Bronchial epithelial cell (primary cell): Measurements from ENCODE around the gene PRKCE. TPM values are rescaled to one million over a fixed set of nuclear protein-coding genes. Genes with fewer than 3 reads are reported as not detected.

Experiments
- DNase-seq: peaks from one replicate; pipeline ENCODE4 v3.0.0-alpha.2; 2010; ENCODE audit warnings: low read depth
- FAIRE-seq: peaks from 2 replicates; lab custom pipeline; 2011; peaks lifted over from hg19 to GRCh38; lab: Jason Lieb, UNC
- H3K27me3 ChIP-seq: 2 replicates; pipeline ENCODE4 v1.5.1; 2011; ENCODE audit warnings: low read length; ENCODE audit not compliant: control insufficient read depth, insufficient read depth
- H3K36me3 ChIP-seq: 2 replicates; pipeline ENCODE4 v1.5.1; 2011; ENCODE audit warnings: low read length; ENCODE audit not compliant: control insufficient read depth, insufficient read depth
- H3K4me3 ChIP-seq: 2 replicates; pipeline ENCODE4 v1.5.1; 2011; ENCODE audit warnings: mild to moderate bottlenecking, low read depth, low read length, control low read depth
- CTCF ChIP-seq: IDR thresholded peaks from 2 replicates; pipeline ENCODE4 v1.5.1; 2011; ENCODE audit warnings: mild to moderate bottlenecking, moderate library complexity, low read length, control low read depth, inconsistent platforms; ENCODE audit not compliant: insufficient read depth, severe bottlenecking
- total RNA-seq: library from RNA; depleted of rRNA; stranded (reverse); fragments of >200 nt; gene quantifications from 2 replicates; pipeline ENCODE4 v1.2.1, GENCODE V29; 2014

PRKCE gene
- total RNA-seq, 1 donor from 2014 or later: 6.3 TPM

GRCh38 chr2:45625824-45626223 is 25.7 kb upstream of the PRKCE start:
- no peak for FAIRE-seq

GRCh38 chr2:45626387-45627221 is 24.9 kb upstream of the PRKCE start:
- TF ChIP-seq CTCF: no peak
- Histone ChIP-seq H3K27me3 (peaks cover 3% of the 10 kb centered on the region), H3K36me3 (no peaks in the 10 kb centered on the region), H3K4me3 (no peak overlapping the region)
- FAIRE-seq (no peak), DNase-seq (no peak)

More at GRCh38 chr2:45625824-45626223, 25.7 kb upstream of the PRKCE start:
- no peak overlapping the region for H3K4me3 ChIP-seq
- H3K27me3 ChIP-seq: no peaks in the 10 kb centered on the region
- TF ChIP-seq CTCF: no peak
- H3K36me3 ChIP-seq: no peaks in the 10 kb centered on the region
- DNase-seq: no peak

- H3K36me3 ChIP-seq: no peaks in the 10 kb centered on the region
- peaks cover 3% of the 10 kb centered on the region for H3K27me3 ChIP-seq
- TF ChIP-seq CTCF: no peak
- no peak for DNase-seq
- no peak overlapping the region for H3K4me3 ChIP-seq
- no peak for FAIRE-seq
These were observed 23.6 kb upstream of the PRKCE start for GRCh38 chr2:45627911-45628310.

GRCh38 chr2:45629971-45630370 is 21.5 kb upstream of the PRKCE start:
- DNase-seq: no peak
- no peak for TF ChIP-seq CTCF
- FAIRE-seq: no peak
- Histone ChIP-seq H3K36me3 (no peaks in the 10 kb centered on the region), H3K27me3 (peaks cover 3% of the 10 kb centered on the region), H3K4me3 (no peak overlapping the region)

GRCh38 chr2:45631319-45631718 is 20.2 kb upstream of the PRKCE start:
- FAIRE-seq (no peak), DNase-seq (no peak)
- Histone ChIP-seq H3K36me3 (no peaks in the 10 kb centered on the region), H3K27me3 (peaks cover 3% of the 10 kb centered on the region), H3K4me3 (no peak overlapping the region)
- no peak for TF ChIP-seq CTCF
